ENCODE data around the gene ENPP5. TPM values are rescaled to one million over a fixed set of nuclear protein-coding genes. Genes with fewer than 3 reads are reported as not detected.

ENPP5 gene
- total RNA-seq, 2 experiments from 2014 or later: 0.50 to 1.6 TPM

- no TSS peak for BruUV-seq (replicated peaks)
These were observed 13.3 kb upstream of the ENPP5 start for GRCh38 chr6:46184114-46184513.

GRCh38 chr6:46175976-46176375, 5.2 kb upstream of the ENPP5 start:
- Histone ChIP-seq H3K36me3 (ENCODE audit: insufficient read depth, low read length) (no peaks in the 10 kb centered on the region), H3K4me2 (ENCODE audit: low read length) (peak overlapping the region; percentile 21; the same call in 1 of the 2 replicates), H3K79me2 (ENCODE audit: insufficient read depth, low read depth, low read length) (no peaks in the 10 kb centered on the region), H3K4me3 (ENCODE audit: low read depth, low read length, poor library complexity, severe bottlenecking) (no peak overlapping the region), H3K4me1 (ENCODE audit: insufficient read depth, low read length, poor library complexity, severe bottlenecking) (peaks cover 9% of the 10 kb centered on the region), H3K27ac (ENCODE audit: low read depth, low read length, poor library complexity, severe bottlenecking) (no peak overlapping the region), H2AFZ (ENCODE audit: low read length) (no peak overlapping the region; the same call in 1 of the 2 replicates), H3K9me3 (ENCODE audit: low read length) (no peaks in the 10 kb centered on the region), H3K9me2 (ENCODE audit: insufficient read depth, low read length) (no peaks in the 10 kb centered on the region), H4K20me1 (ENCODE audit: insufficient read depth, low read length) (no peaks in the 10 kb centered on the region)
- POLR2A ChIA-PET: no interaction called here
- peak; percentile 10 for DNase-seq (ENCODE audit: low spot score)
- TF ChIP-seq EZH2phosphoT487 (IDR thresholded peaks at IDR 0.05; ENCODE audit: borderline replicate concordance, low read depth, low read length) (no peak), CTCF (conservative IDR thresholded peaks at IDR 0.05; ENCODE audit: low read length) (no peak)
- intact Hi-C loops (cut with micrococcal nuclease; ENCODE audit: unreplicated experiment): no loop called here
- CTCF ChIA-PET (ENCODE audit: unreplicated experiment): no interaction called here
- no TSS peak for BruUV-seq (replicated peaks)

More at GRCh38 chr6:46184114-46184513, 13.3 kb upstream of the ENPP5 start:
- Histone ChIP-seq H3K4me1 (ENCODE audit: insufficient read depth, low read length, poor library complexity, severe bottlenecking) (no peaks in the 10 kb centered on the region), H2AFZ (ENCODE audit: low read length) (no peak overlapping the region), H3K36me3 (ENCODE audit: insufficient read depth, low read length) (no peaks in the 10 kb centered on the region), H3K9me2 (ENCODE audit: insufficient read depth, low read length) (no peaks in the 10 kb centered on the region), H3K27ac (ENCODE audit: low read depth, low read length, poor library complexity, severe bottlenecking) (no peak overlapping the region), H4K20me1 (ENCODE audit: insufficient read depth, low read length) (no peaks in the 10 kb centered on the region), H3K79me2 (ENCODE audit: insufficient read depth, low read depth, low read length) (no peaks in the 10 kb centered on the region), H3K4me2 (ENCODE audit: low read length) (no peak overlapping the region), H3K4me3 (ENCODE audit: low read depth, low read length, poor library complexity, severe bottlenecking) (no peak overlapping the region), H3K9me3 (ENCODE audit: low read length) (no peaks in the 10 kb centered on the region)
- intact Hi-C loops (cut with micrococcal nuclease; ENCODE audit: unreplicated experiment): no loop called here
- POLR2A ChIA-PET: no interaction called here
- DNase-seq (ENCODE audit: low spot score): no peak
- TF ChIP-seq EZH2phosphoT487 (IDR thresholded peaks at IDR 0.05; ENCODE audit: borderline replicate concordance, low read depth, low read length) (no peak), CTCF (conservative IDR thresholded peaks at IDR 0.05; ENCODE audit: low read length) (no peak)
- CTCF ChIA-PET (ENCODE audit: unreplicated experiment): no interaction called here

- H3K36me3 ChIP-seq (ENCODE audit: insufficient read depth, low read length): no peaks in the 10 kb centered on the region
- H3K27ac ChIP-seq (ENCODE audit: low read depth, low read length, poor library complexity, severe bottlenecking): no peak overlapping the region
- no peak for DNase-seq (ENCODE audit: low spot score)
- ChIA-PET CTCF (ENCODE audit: unreplicated experiment) (no interaction called here), POLR2A (no interaction called here)
- intact Hi-C loops (cut with micrococcal nuclease; ENCODE audit: unreplicated experiment): no loop called here
- no peak for TF ChIP-seq EZH2phosphoT487 (IDR thresholded peaks at IDR 0.05; ENCODE audit: borderline replicate concordance, low read depth, low read length)
- TF ChIP-seq CTCF (conservative IDR thresholded peaks at IDR 0.05; ENCODE audit: low read length): no peak
- no TSS peak for BruUV-seq (replicated peaks)
- no peaks in the 10 kb centered on the region for H4K20me1 ChIP-seq (ENCODE audit: insufficient read depth, low read length)
- no peaks in the 10 kb centered on the region for H3K9me3 ChIP-seq (ENCODE audit: low read length)
- no peak overlapping the region; the same call in 1 of the 2 replicates for H2AFZ ChIP-seq (ENCODE audit: low read length)
- H3K4me2 ChIP-seq (ENCODE audit: low read length): no peak overlapping the region
- peaks cover 9% of the 10 kb centered on the region for H3K4me1 ChIP-seq (ENCODE audit: insufficient read depth, low read length, poor library complexity, severe bottlenecking)
- no peaks in the 10 kb centered on the region for H3K9me2 ChIP-seq (ENCODE audit: insufficient read depth, low read length)
- no peaks in the 10 kb centered on the region for H3K79me2 ChIP-seq (ENCODE audit: insufficient read depth, low read depth, low read length)
- H3K4me3 ChIP-seq (ENCODE audit: low read depth, low read length, poor library complexity, severe bottlenecking): no peak overlapping the region
These were observed 4.7 kb upstream of the ENPP5 start for GRCh38 chr6:46175446-46175845.
